ENCODE data around the gene ZMIZ1. TPM values are rescaled to one million over a fixed set of nuclear protein-coding genes. Genes with fewer than 3 reads are reported as not detected.

Gene ZMIZ1
- total and polyA plus RNA-seq, 4 donors = 18.3 to 80.2 (median 42.6) TPM

- Histone ChIP-seq H3K36me3 (ENCODE audit: control insufficient read depth in 4 of 4, insufficient read depth in 4 of 4, low read length in 4 of 4) (no peaks in the 10 kb centered on the region), H3K27me3 (ENCODE audit: control insufficient read depth in 3 of 3, insufficient read depth in 3 of 3, low read length in 2 of 3) (no peaks in the 10 kb centered on the region), H3K27ac (ENCODE audit: low read depth in 1 of 2, low read length in 1 of 2) (no peak overlapping the region), H3K9ac (ENCODE audit: insufficient read depth in 1 of 2, low read length in 2 of 2) (no peak overlapping the region), H3K4me3 (no peak overlapping the region), H3K4me1 (ENCODE audit: control insufficient read depth in 5 of 5, insufficient read depth in 5 of 5, low read length in 5 of 5) (peaks cover 0 to 16% (median 3%) of the 10 kb centered on the region in 5 donors), H3K9me3 (ENCODE audit: control insufficient read depth in 4 of 4, insufficient read depth in 3 of 4, low read length in 3 of 4) (peaks cover 0 to 5% (median 0%) of the 10 kb centered on the region in 4 donors)
- DNase-seq = no peak
- no peak for TF ChIP-seq CTCF (IDR thresholded peaks at IDR 0.05; ENCODE audit: control extremely low read depth, extremely low read depth)
- no peak for ATAC-seq (ENCODE audit: insufficient read depth, low FRiP score)
These were observed 253.2 kb downstream of the ZMIZ1 start for GRCh38 chr10:79321951-79322350.

GRCh38 chr10:79322616-79323543 is 254.1 kb downstream of the ZMIZ1 start:
- 39 to 57% methylated on average over 15 of the region's 15 CpGs for WGBS, 2 donors
- Histone ChIP-seq H3K27ac (ENCODE audit: low read depth in 1 of 2, low read length in 1 of 2) (no peak overlapping the region), H3K4me3 (no peak overlapping the region), H3K9ac (ENCODE audit: insufficient read depth in 1 of 2, low read length in 2 of 2) (no peak overlapping the region), H3K9me3 (ENCODE audit: control insufficient read depth in 4 of 4, insufficient read depth in 3 of 4, low read length in 3 of 4) (peaks cover 0 to 5% (median 0%) of the 10 kb centered on the region in 4 donors), H3K36me3 (ENCODE audit: control insufficient read depth in 4 of 4, insufficient read depth in 4 of 4, low read length in 4 of 4) (no peaks in the 10 kb centered on the region), H3K4me1 (ENCODE audit: control insufficient read depth in 5 of 5, insufficient read depth in 5 of 5, low read length in 5 of 5) (peaks cover 0 to 8% (median 0%) of the 10 kb centered on the region in 5 donors), H3K27me3 (ENCODE audit: control insufficient read depth in 3 of 3, insufficient read depth in 3 of 3, low read length in 2 of 3) (no peaks in the 10 kb centered on the region)
- peak; percentile 49 to 68 (median 50) for DNase-seq
- no peak for TF ChIP-seq CTCF (IDR thresholded peaks at IDR 0.05; ENCODE audit: control extremely low read depth, extremely low read depth)
- peak; percentile 28 for ATAC-seq (ENCODE audit: insufficient read depth, low FRiP score)

GRCh38 chr10:79323602-79324001 is 254.8 kb downstream of the ZMIZ1 start:
- TF ChIP-seq CTCF (IDR thresholded peaks at IDR 0.05; ENCODE audit: control extremely low read depth, extremely low read depth) = no peak
- 54 to 68% methylated on average over 1 of the region's 1 CpG for WGBS, 2 donors
- Histone ChIP-seq H3K27me3 (ENCODE audit: control insufficient read depth in 3 of 3, insufficient read depth in 3 of 3, low read length in 2 of 3) (no peaks in the 10 kb centered on the region), H3K9me3 (ENCODE audit: control insufficient read depth in 4 of 4, insufficient read depth in 3 of 4, low read length in 3 of 4) (peaks cover 0 to 4% (median 0%) of the 10 kb centered on the region in 4 donors), H3K36me3 (ENCODE audit: control insufficient read depth in 4 of 4, insufficient read depth in 4 of 4, low read length in 4 of 4) (no peaks in the 10 kb centered on the region), H3K27ac (ENCODE audit: low read depth in 1 of 2, low read length in 1 of 2) (no peak overlapping the region), H3K4me3 (no peak overlapping the region), H3K4me1 (ENCODE audit: control insufficient read depth in 5 of 5, insufficient read depth in 5 of 5, low read length in 5 of 5) (peaks cover 0 to 5% (median 0%) of the 10 kb centered on the region in 5 donors), H3K9ac (ENCODE audit: insufficient read depth in 1 of 2, low read length in 2 of 2) (no peak overlapping the region)
- ATAC-seq (ENCODE audit: insufficient read depth, low FRiP score) (no peak), DNase-seq (no peak)

Data from lung (tissue), 12 donors.